HG02798 (cell line): ENCODE results near the gene GRID1.

ENCODE experiments used
- ATAC-seq: cut with Tn5 transposase; IDR thresholded peaks from one replicate; pipeline ENCODE4 v1.9.1; 2021; ENCODE audit warnings: mild to moderate bottlenecking; ENCODE audit not compliant: unreplicated experiment, poor library complexity

GRID1 gene

GRCh38 chr10:86219271-86219670 is 147.3 kb downstream of the GRID1 start:
- no peak for ATAC-seq

GRCh38 chr10:86218842-86219241 is 147.8 kb downstream of the GRID1 start:
- ATAC-seq: no peak

- no peak for ATAC-seq
These were observed 148.4 kb downstream of the GRID1 start for GRCh38 chr10:86218160-86218559.

GRCh38 chr10:86217371-86218080 is 149.1 kb downstream of the GRID1 start:
- no peak for ATAC-seq

- no peak for ATAC-seq
These were observed 149.7 kb downstream of the GRID1 start for GRCh38 chr10:86216886-86217285.

- no peak for ATAC-seq
These were observed 150.9 kb downstream of the GRID1 start for GRCh38 chr10:86215712-86216111.

GRCh38 chr10:86215046-86215445 is 151.5 kb downstream of the GRID1 start:
- no peak for ATAC-seq

- no peak for ATAC-seq
These were observed 153.4 kb downstream of the GRID1 start for GRCh38 chr10:86213148-86213547.

- ATAC-seq: no peak
These were observed 154.2 kb downstream of the GRID1 start for GRCh38 chr10:86212391-86212700.

- ATAC-seq: no peak
These were observed 154.8 kb downstream of the GRID1 start for GRCh38 chr10:86211691-86212390.

- ATAC-seq: no peak
These were observed 156.2 kb downstream of the GRID1 start for GRCh38 chr10:86210416-86210815.

- ATAC-seq: no peak
These were observed 156.9 kb downstream of the GRID1 start for GRCh38 chr10:86209726-86210125.

GRCh38 chr10:86207226-86207625 is 159.4 kb downstream of the GRID1 start:
- no peak for ATAC-seq

GRCh38 chr10:86206240-86206579 is 160.4 kb downstream of the GRID1 start:
- ATAC-seq: no peak

GRCh38 chr10:86205306-86206239 is 161.0 kb downstream of the GRID1 start:
- ATAC-seq: no peak

- no peak for ATAC-seq
These were observed 161.9 kb downstream of the GRID1 start for GRCh38 chr10:86204421-86205305.

- ATAC-seq: no peak
These were observed 163.3 kb downstream of the GRID1 start for GRCh38 chr10:86203162-86203905.

- ATAC-seq: no peak
These were observed 164.3 kb downstream of the GRID1 start for GRCh38 chr10:86202226-86202735.

GRCh38 chr10:86200867-86201266 is 165.7 kb downstream of the GRID1 start:
- ATAC-seq: no peak
